ENCODE results near the gene DCAF8L2.

Gene DCAF8L2

GRCh38 chrX:27775984-27776383 lies 185.8 kb downstream of the DCAF8L2 start:
- TF ChIP-seq, protein P1, sequence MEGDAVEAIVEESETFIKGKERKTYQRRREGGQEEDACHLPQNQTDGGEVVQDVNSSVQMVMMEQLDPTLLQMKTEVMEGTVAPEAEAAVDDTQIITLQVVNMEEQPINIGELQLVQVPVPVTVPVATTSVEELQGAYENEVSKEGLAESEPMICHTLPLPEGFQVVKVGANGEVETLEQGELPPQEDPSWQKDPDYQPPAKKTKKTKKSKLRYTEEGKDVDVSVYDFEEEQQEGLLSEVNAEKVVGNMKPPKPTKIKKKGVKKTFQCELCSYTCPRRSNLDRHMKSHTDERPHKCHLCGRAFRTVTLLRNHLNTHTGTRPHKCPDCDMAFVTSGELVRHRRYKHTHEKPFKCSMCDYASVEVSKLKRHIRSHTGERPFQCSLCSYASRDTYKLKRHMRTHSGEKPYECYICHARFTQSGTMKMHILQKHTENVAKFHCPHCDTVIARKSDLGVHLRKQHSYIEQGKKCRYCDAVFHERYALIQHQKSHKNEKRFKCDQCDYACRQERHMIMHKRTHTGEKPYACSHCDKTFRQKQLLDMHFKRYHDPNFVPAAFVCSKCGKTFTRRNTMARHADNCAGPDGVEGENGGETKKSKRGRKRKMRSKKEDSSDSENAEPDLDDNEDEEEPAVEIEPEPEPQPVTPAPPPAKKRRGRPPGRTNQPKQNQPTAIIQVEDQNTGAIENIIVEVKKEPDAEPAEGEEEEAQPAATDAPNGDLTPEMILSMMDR (IDR thresholded peaks at IDR 0.05; ENCODE audit: low read depth, low read length, missing control alignments): no peak
- in situ Hi-C loops (cut with HindIII; ENCODE audit: low sequenced_read_pairs): no loop called here
- no peak overlapping the region for H3K4me3 ChIP-seq (ENCODE audit: low read depth, low read length)
- no peak for DNase-seq (ENCODE audit: low read depth)

DNA sequence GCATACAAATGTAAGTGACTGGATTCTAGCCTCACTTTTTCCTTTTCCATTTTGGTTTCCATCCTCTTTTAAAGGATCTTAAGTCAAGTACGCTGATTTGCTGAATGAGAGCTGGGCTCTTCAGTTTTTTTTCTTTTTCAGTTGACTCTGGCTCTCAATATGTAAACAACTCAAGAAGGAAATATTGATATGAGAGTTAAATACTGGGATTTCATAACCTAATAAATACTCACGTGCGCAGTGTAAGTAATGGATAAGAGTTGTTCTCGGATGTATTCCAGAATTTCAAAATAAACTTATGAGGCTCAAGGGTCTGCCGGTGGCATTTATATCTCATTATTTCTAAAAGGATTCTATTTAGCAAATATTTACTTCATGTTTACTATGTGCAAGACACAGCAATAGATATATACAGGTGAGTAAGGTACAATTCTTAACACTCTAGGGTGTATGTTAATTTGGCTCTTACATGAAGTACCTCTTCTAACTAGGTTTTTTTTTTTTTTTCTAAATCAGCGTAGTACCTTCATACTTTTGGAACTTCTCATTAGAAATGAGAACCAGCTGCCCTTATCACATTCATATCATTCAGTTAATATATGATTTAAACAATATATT lies 206.6 kb downstream of the DCAF8L2 start:
- no peak for DNase-seq (ENCODE audit: low read depth)
- no peak overlapping the region for H3K4me3 ChIP-seq (ENCODE audit: low read depth, low read length)
- in situ Hi-C loops (cut with HindIII; ENCODE audit: low sequenced_read_pairs): no loop called here
- TF ChIP-seq, protein P1 (IDR thresholded peaks at IDR 0.05; ENCODE audit: low read depth, low read length, missing control alignments): no peak

GRCh38 chrX:27797575-27797974 lies 207.4 kb downstream of the DCAF8L2 start:
- no peak for DNase-seq (ENCODE audit: low read depth)
- TF ChIP-seq, protein P1 (IDR thresholded peaks at IDR 0.05; ENCODE audit: low read depth, low read length, missing control alignments): no peak
- H3K4me3 ChIP-seq (ENCODE audit: low read depth, low read length): no peak overlapping the region
- in situ Hi-C loops (cut with HindIII; ENCODE audit: low sequenced_read_pairs): no loop called here

Data from astrocyte of the cerebellum (primary cell).